HepG2 (cell line): ENCODE results near the gene TMEM184B. TPM values are rescaled to one million over a fixed set of nuclear protein-coding genes. Genes with fewer than 3 reads are reported as not detected.

Experiments
- ETV5 ChIP-seq: IDR thresholded peaks from 2 replicates; pipeline ENCODE4 v1.6.1; 2018; ENCODE audit warnings: missing biosample characterization, missing genetic modification reagents, inconsistent platforms, borderline replicate concordance
- FOSL2 ChIP-seq: sonication (generic); formaldehyde crosslinking; IDR thresholded peaks from 2 replicates; pipeline ENCODE4 v1.4.0; 2020; ENCODE audit warnings: missing genetic modification reagents
- FOXA3 ChIP-seq: IDR thresholded peaks from 2 replicates; pipeline ENCODE4 v1.6.1; 2016; ENCODE audit warnings: missing genetic modification reagents, missing compliant biosample characterization
- FOXC1 ChIP-seq: sonication (generic); formaldehyde crosslinking; IDR thresholded peaks from 2 replicates; pipeline ENCODE4 v1.8.0; 2022; ENCODE audit warnings: mild to moderate bottlenecking, missing genetic modification reagents, borderline replicate concordance
- FOXP1 ChIP-seq, 2 experiments: fragments of 450-650 bp in 1 of 2; IDR thresholded peaks; 2 replicates each; pipeline ENCODE4 v1.6.1; 2017 to 2018; ENCODE audit warnings: antibody characterized with exemption in 1 of 2
- NFYB ChIP-seq: sonication (generic); formaldehyde crosslinking; IDR thresholded peaks from 2 replicates; pipeline ENCODE4 v1.4.0; 2020; ENCODE audit warnings: missing genetic modification reagents
- POLR2G ChIP-seq: fragments of 200-400 bp; formaldehyde crosslinking; IDR thresholded peaks from 2 replicates; pipeline ENCODE4 v1.6.1; 2018; ENCODE audit warnings: mild to moderate bottlenecking, low read depth, low read length, moderate library complexity
- PRDM4 ChIP-seq: sonication (generic); formaldehyde crosslinking; IDR thresholded peaks from 2 replicates; pipeline ENCODE4 v1.9.0; 2021; ENCODE audit warnings: missing genetic modification reagents, borderline replicate concordance
- RXRB ChIP-seq: IDR thresholded peaks from 2 replicates; pipeline ENCODE4 v1.6.1; 2016; ENCODE audit warnings: borderline replicate concordance, missing genetic modification reagents, missing compliant biosample characterization
- SOX5 ChIP-seq: IDR thresholded peaks from 2 replicates; pipeline ENCODE4 v1.6.1; 2016; ENCODE audit warnings: borderline replicate concordance
- TFAP4 ChIP-seq: sonication (generic); IDR thresholded peaks from 2 replicates; pipeline ENCODE4 v1.6.1; 2016; ENCODE audit warnings: low read depth, borderline replicate concordance
- ZBTB25 ChIP-seq: IDR thresholded peaks from 2 replicates; pipeline ENCODE4 v1.6.1; 2018; ENCODE audit warnings: missing genetic modification reagents
- ZBTB26 ChIP-seq: IDR thresholded peaks from 2 replicates; pipeline ENCODE4 v1.6.1; 2016; ENCODE audit warnings: missing compliant biosample characterization, missing genetic modification reagents, borderline replicate concordance
- ZBTB46 ChIP-seq: sonication (generic); formaldehyde crosslinking; IDR thresholded peaks from 2 replicates; pipeline ENCODE4 v1.4.0; 2020; ENCODE audit warnings: mild to moderate bottlenecking, missing genetic modification reagents, borderline replicate concordance
- ZNF253 ChIP-seq: sonication (generic); formaldehyde crosslinking; IDR thresholded peaks from 2 replicates; pipeline ENCODE4 v1.8.0; 2022; ENCODE audit warnings: mild to moderate bottlenecking, missing genetic modification reagents, borderline replicate concordance
- ZNF652 ChIP-seq: IDR thresholded peaks from 2 replicates; pipeline ENCODE4 v1.6.1; 2016; ENCODE audit warnings: low read depth, borderline replicate concordance
- polyA plus RNA-seq, 8 experiments: library from polyadenylated mRNA; depleted of rRNA in 3 of 8; stranded (reverse) in 7 of 8; unstranded in 1 of 8; fragments of >200 nt; fragmentation: Illumina TruSeq in 4 of 8; extraction: Trizol in 4 of 8; gene quantifications; 2 replicates each; pipeline versions ENCODE4 v1.2.1 to v1.2.3, GENCODE V29; 2011 to 2016; ENCODE audit warnings: low read depth in 4 of 8, missing spikeins in 1 of 8, mixed read lengths in 1 of 8; ENCODE audit not compliant: insufficient read depth in 1 of 8
- total RNA-seq, 5 experiments: library from RNA; depleted of rRNA; stranded (reverse); fragments of >200 nt; fragmentation: Illumina TruSeq; extraction: Trizol; gene quantifications; 2 replicates each; pipeline ENCODE4 v1.2.3, GENCODE V29; 2016; ENCODE audit warnings: low read depth in 1 of 5

TMEM184B gene
- total and polyA plus RNA-seq, 2 of the 13 experiments (the other 11 are each of a cell fraction or from before 2014, with no cell fraction given): 15.9 to 16.0 TPM

GRCh38 chr22:38228873-38229740 is 43.7 kb downstream of the TMEM184B start (continued):
- peak; percentile 28; the same call in 1 of the 2 replicates for TF ChIP-seq FOXA3 (CRISPR knock-in tag)
- TF ChIP-seq ETV5 (CRISPR knock-in tag): peak; percentile 65; the same call in 1 of the 2 replicates
- TF ChIP-seq FOSL2 (CRISPR knock-in tag): peak; percentile 82
- no peak for TF ChIP-seq PRDM4 (CRISPR knock-in tag)
- TF ChIP-seq TFAP4: peak; percentile 54; the same call in 1 of the 2 replicates
- TF ChIP-seq FOXC1 (CRISPR knock-in tag): no peak
- TF ChIP-seq ZBTB26: peak; percentile 38; the same call in 1 of the 2 replicates
- TF ChIP-seq ZNF652: peak; percentile 97
- TF ChIP-seq NFYB (CRISPR knock-in tag): no peak
- TF ChIP-seq RXRB (CRISPR knock-in tag): 0 out of 2 replicates have a peak, but pooled peaks have one; percentile 14
- TF ChIP-seq FOXP1 (IDR thresholded peaks at IDR 0.05): no peak
- peak; percentile 49; the same call in 1 of the 2 replicates for TF ChIP-seq FOXP1 (CRISPR knock-in tag; IDR thresholded peaks at IDR 0.05)
- TF ChIP-seq SOX5 (CRISPR knock-in tag): peak; percentile 72; the same call in 1 of the 2 replicates
- no peak for TF ChIP-seq ZBTB25 (CRISPR knock-in tag)
- no peak for TF ChIP-seq POLR2G
- no peak for TF ChIP-seq ZNF253 (CRISPR knock-in tag)
- TF ChIP-seq ZBTB46 (CRISPR knock-in tag): no peak
- TF ChIP-seq, all 625 proteins: peak for 13
